ENCODE data around the gene DENND1A.

- TF ChIP-seq GATA2 (IDR thresholded peaks at IDR 0.05; ENCODE audit: low read depth, low read length) (no peak), GATA3 (IDR thresholded peaks at IDR 0.05; ENCODE audit: low read depth, low read length) (no peak)
Measured at GRCh38 chr9:123438821-123439220, 491.1 kb downstream of the DENND1A start.

Data from SH-SY5Y (cell line).